Spleen (tissue), 11 donors: ENCODE measurements around the gene TAGLN2. TPM values are rescaled to one million over a fixed set of nuclear protein-coding genes. Genes with fewer than 3 reads are reported as not detected.

ENCODE experiments used
- DNase-seq: peaks from one replicate; pipeline ENCODE4 v3.0.0-alpha.2; 2020
- H3K27ac ChIP-seq, 8 donors: fragments of 200-600 bp; sonication (generic) in 7 of 8; 1 replicate in 4 of 8; 2 replicates in 4 of 8; pipeline versions ENCODE4 v1.5.0 to v1.8.0; 2016 to 2021; ENCODE audit warnings: inconsistent platforms in 4 of 8, mild to moderate bottlenecking in 4 of 8, moderate library complexity in 1 of 8
- H3K27me3 ChIP-seq, 7 donors: fragments of 200-600 bp; sonication (generic) in 6 of 7; replicated peaks in 1 of 7; 1 replicate in 4 of 7; 2 replicates in 3 of 7; pipeline versions ENCODE4 v1.5.0 to v1.8.0; 2016 to 2021; ENCODE audit warnings: inconsistent platforms in 3 of 7, mild to moderate bottlenecking in 1 of 7
- H3K36me3 ChIP-seq, 6 donors: fragments of 200-600 bp; sonication (generic) in 5 of 6; 1 replicate in 4 of 6; 2 replicates in 2 of 6; pipeline versions ENCODE4 v1.5.0 to v1.8.0; 2016 to 2021; ENCODE audit warnings: inconsistent platforms in 2 of 6
- H3K4me1 ChIP-seq, 6 donors: fragments of 200-600 bp; sonication (generic) in 5 of 6; 1 replicate in 3 of 6; 2 replicates in 3 of 6; pipeline versions ENCODE4 v1.5.0 to v1.8.0; 2016 to 2021; ENCODE audit warnings: inconsistent platforms in 3 of 6
- H3K4me3 ChIP-seq, 8 donors: fragments of 200-600 bp; sonication (generic) in 7 of 8; 1 replicate in 4 of 8; 2 replicates in 4 of 8; pipeline versions ENCODE4 v1.5.0 to v1.8.0; 2016 to 2021; ENCODE audit warnings: inconsistent platforms in 4 of 8, mild to moderate bottlenecking in 4 of 8, moderate library complexity in 2 of 8
- H3K9me3 ChIP-seq, 8 donors: fragments of 200-600 bp; sonication (generic) in 7 of 8; 1 replicate in 4 of 8; 2 replicates in 4 of 8; pipeline versions ENCODE4 v1.5.0 to v1.8.0; 2016 to 2021; ENCODE audit warnings: inconsistent platforms in 4 of 8
- POLR2A ChIP-seq, 3 donors: fragments of 450-650 bp; IDR thresholded peaks; one replicate each; pipeline ENCODE4 v1.5.1; 2017; ENCODE audit warnings: antibody characterized with exemption in 3 of 3, mild to moderate bottlenecking in 1 of 3
- POLR2AphosphoS5 ChIP-seq, 3 donors: sonication (generic); formaldehyde crosslinking; IDR thresholded peaks; one replicate each; pipeline ENCODE4 v1.5.1; 2017; ENCODE audit warnings: antibody characterized with exemption in 3 of 3
- WGBS, 5 donors: extraction: QIAGEN DNeasy Blood & Tissue Kit in 3 of 5; methylation state at CpG; one replicate each; pipeline versions ENCODE4 v1.1.5 to v1.1.7; 2013 to 2018; 5-methylcytosine and 5-hydroxymethylcytosine counted together
- intact Hi-C: fragments of 100-400 bp; cut with DNase I; formaldehyde crosslinking; loops from one replicate; pipeline ENCODE4 v1.15.0; 2023; ENCODE audit warnings: low total_unique reads
- polyA plus RNA-seq, 3 donors: library from polyadenylated mRNA; stranded (reverse); fragments of 200-250 nt; gene quantifications; one replicate each; pipeline ENCODE4 v1.2.1, GENCODE V29; 2013
- total RNA-seq, 7 donors: library from RNA; depleted of rRNA in 3 of 7; stranded (reverse); fragments of >200 nt in 3 of 7; fragmentation: NEBNext Ultra II Directional in 4 of 7; extraction: Animal tissue kit (Norgen Biotek cat#: 25700) in 4 of 7; gene quantifications; one replicate each; pipeline versions ENCODE4 v1.1.0 to v1.2.1, GENCODE V29; 2016 to 2021
- TF ChIP-seq, protein P1 (sequence below), 11 experiments: fragments of 200-600 bp in 7 of 11; fragments of 450-650 bp in 4 of 11; sonication (generic) in 4 of 11; IDR thresholded peaks in 8 of 11; conservative IDR thresholded peaks in 3 of 11; 1 replicate in 7 of 11; 2 replicates in 4 of 11; pipeline versions ENCODE4 v1.4.0 to v1.8.0; 2016 to 2021; ENCODE audit warnings: antibody characterized with exemption in 11 of 11, inconsistent platforms in 4 of 11, mild to moderate bottlenecking in 1 of 11
- donor health status: healthy with polysubstance abuse.
- donor health status: DM: no; HTN: no; CAD: no; lungs with moderate emphysema.
- donor health status: DM: no; HTN: no; CAD: no.
- donor health status: Bipolar disorder and iron deficiency.
- donor health status: healthy.
- donor health status: DM: no; HTN: no; CAD: no.
- donor health status: DM: yes; HTN: yes; CAD: no.

Gene TAGLN2
- total and polyA plus RNA-seq, 10 donors = 341 to 525 (median 411) TPM

GRCh38 chr1:159964144-159964543 is 38.8 kb upstream of the TAGLN2 start:
- intact Hi-C loops = no loop called here
- no peak for TF ChIP-seq POLR2AphosphoS5 (IDR thresholded peaks at IDR 0.05)
- no peak for TF ChIP-seq POLR2A (IDR thresholded peaks at IDR 0.05)
- TF ChIP-seq, protein P1, sequence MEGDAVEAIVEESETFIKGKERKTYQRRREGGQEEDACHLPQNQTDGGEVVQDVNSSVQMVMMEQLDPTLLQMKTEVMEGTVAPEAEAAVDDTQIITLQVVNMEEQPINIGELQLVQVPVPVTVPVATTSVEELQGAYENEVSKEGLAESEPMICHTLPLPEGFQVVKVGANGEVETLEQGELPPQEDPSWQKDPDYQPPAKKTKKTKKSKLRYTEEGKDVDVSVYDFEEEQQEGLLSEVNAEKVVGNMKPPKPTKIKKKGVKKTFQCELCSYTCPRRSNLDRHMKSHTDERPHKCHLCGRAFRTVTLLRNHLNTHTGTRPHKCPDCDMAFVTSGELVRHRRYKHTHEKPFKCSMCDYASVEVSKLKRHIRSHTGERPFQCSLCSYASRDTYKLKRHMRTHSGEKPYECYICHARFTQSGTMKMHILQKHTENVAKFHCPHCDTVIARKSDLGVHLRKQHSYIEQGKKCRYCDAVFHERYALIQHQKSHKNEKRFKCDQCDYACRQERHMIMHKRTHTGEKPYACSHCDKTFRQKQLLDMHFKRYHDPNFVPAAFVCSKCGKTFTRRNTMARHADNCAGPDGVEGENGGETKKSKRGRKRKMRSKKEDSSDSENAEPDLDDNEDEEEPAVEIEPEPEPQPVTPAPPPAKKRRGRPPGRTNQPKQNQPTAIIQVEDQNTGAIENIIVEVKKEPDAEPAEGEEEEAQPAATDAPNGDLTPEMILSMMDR (IDR thresholded peaks at IDR 0.05 in 8 of 11, conservative IDR thresholded peaks at IDR 0.05 in 3 of 11) = no peak
- no peaks in the 10 kb centered on the region for H3K4me1 ChIP-seq
- peaks cover 0 to 11% (median 0%) of the 10 kb centered on the region in 7 donors for H3K27me3 ChIP-seq
- H3K4me3 ChIP-seq = no peak overlapping the region
- H3K36me3 ChIP-seq = no peaks in the 10 kb centered on the region
- no peaks in the 10 kb centered on the region for H3K9me3 ChIP-seq
- no peak overlapping the region for H3K27ac ChIP-seq
- WGBS, 5 donors = 68 to 77% (median 76%) methylated on average over 3 of the region's 3 CpGs
- DNase-seq = no peak

GRCh38 chr1:159962176-159962575 is 36.9 kb upstream of the TAGLN2 start:
- no peak overlapping the region for H3K4me3 ChIP-seq
- WGBS, 5 donors = 93 to 98% (median 94%) methylated on average over 11 of the region's 11 CpGs
- H3K4me1 ChIP-seq = no peaks in the 10 kb centered on the region
- H3K27me3 ChIP-seq = no peaks in the 10 kb centered on the region
- TF ChIP-seq, protein P1 (IDR thresholded peaks at IDR 0.05 in 8 of 11, conservative IDR thresholded peaks at IDR 0.05 in 3 of 11) = no peak
- TF ChIP-seq POLR2AphosphoS5 (IDR thresholded peaks at IDR 0.05) = no peak
- TF ChIP-seq POLR2A (IDR thresholded peaks at IDR 0.05) = no peak
- no peaks in the 10 kb centered on the region for H3K9me3 ChIP-seq
- intact Hi-C loops = no loop called here
- no peaks in the 10 kb centered on the region for H3K36me3 ChIP-seq
- no peak for DNase-seq
- no peak overlapping the region for H3K27ac ChIP-seq

GRCh38 chr1:159961636-159962035 is 36.3 kb upstream of the TAGLN2 start:
- no peaks in the 10 kb centered on the region for H3K27me3 ChIP-seq
- intact Hi-C loops = no loop called here
- H3K4me1 ChIP-seq = no peaks in the 10 kb centered on the region
- no peak overlapping the region for H3K27ac ChIP-seq
- TF ChIP-seq POLR2A (IDR thresholded peaks at IDR 0.05) = no peak
- TF ChIP-seq, protein P1 (IDR thresholded peaks at IDR 0.05 in 8 of 11, conservative IDR thresholded peaks at IDR 0.05 in 3 of 11) = no peak
- TF ChIP-seq POLR2AphosphoS5 (IDR thresholded peaks at IDR 0.05) = no peak
- no peak overlapping the region for H3K4me3 ChIP-seq
- no peak for DNase-seq
- WGBS, 5 donors = 88 to 95% (median 93%) methylated on average over 15 of the region's 15 CpGs
- no peaks in the 10 kb centered on the region for H3K36me3 ChIP-seq
- H3K9me3 ChIP-seq = no peaks in the 10 kb centered on the region

- Histone ChIP-seq H3K36me3 (no peaks in the 10 kb centered on the region), H3K4me3 (no peak overlapping the region), H3K27me3 (no peaks in the 10 kb centered on the region), H3K9me3 (no peaks in the 10 kb centered on the region), H3K27ac (no peak overlapping the region), H3K4me1 (no peaks in the 10 kb centered on the region)
- DNase-seq = no peak
- 59 to 81% (median 70%) methylated on average over 5 of the region's 5 CpGs for WGBS, 5 donors
- intact Hi-C loops = no loop called here
- TF ChIP-seq POLR2AphosphoS5 (IDR thresholded peaks at IDR 0.05) = no peak
- TF ChIP-seq POLR2A (IDR thresholded peaks at IDR 0.05) = no peak
- TF ChIP-seq, protein P1 (IDR thresholded peaks at IDR 0.05 in 8 of 11, conservative IDR thresholded peaks at IDR 0.05 in 3 of 11) = no peak
Measured at GRCh38 chr1:159960721-159961381, 35.5 kb upstream of the TAGLN2 start.
